ENCODE data around the gene TMEM184B. TPM values are rescaled to one million over a fixed set of nuclear protein-coding genes. Genes with fewer than 3 reads are reported as not detected.

TMEM184B gene
- total and polyA plus RNA-seq, 10 of the 15 experiments (the other 5 are each of a cell fraction or from before 2014, with no cell fraction given) = 0.56 to 22.4 (median 7.9) TPM

GRCh38 chr22:38294193-38294592 is 21.4 kb upstream of the TMEM184B start:
- no peaks in the 10 kb centered on the region for H3K9me3 ChIP-seq (replicated peaks; ENCODE audit: control insufficient read depth, insufficient read depth, low read length)
- FAIRE-seq (no peak), ATAC-seq (no peak), DNase-seq (ENCODE audit: low read depth, low spot score) (no peak)
- TF ChIP-seq ZBTB11 (CRISPR knock-in tag; IDR thresholded peaks at IDR 0.05) = no peak
- ChIA-PET SMC1A (ENCODE audit: uncharacterized antibody, unreplicated experiment) (no interaction called here), CTCF (no interaction called here), RAD21 (ENCODE audit: unreplicated experiment) (no interaction called here), POLR2A (no interaction called here)
- H3K79me2 ChIP-seq (ENCODE audit: control insufficient read depth, insufficient read depth, low read length) = no peaks in the 10 kb centered on the region
- no peaks in the 10 kb centered on the region for H4K20me1 ChIP-seq (ENCODE audit: control insufficient read depth, insufficient read depth)
- 97% methylated on average over 17 of the region's 26 CpGs for WGBS (ENCODE audit: insufficient coverage, insufficient replicate concordance, low lambda C conversion rate, missing lambda C conversion rate)
- H3K4me1 ChIP-seq (ENCODE audit: control insufficient read depth, insufficient read depth, low read length) = no peaks in the 10 kb centered on the region
- H2AFZ ChIP-seq (ENCODE audit: control insufficient read depth, low read depth, low read length) = no peak overlapping the region
- H3K9ac ChIP-seq (ENCODE audit: control insufficient read depth, insufficient read depth, low read length) = no peak overlapping the region
- in situ Hi-C loops (cut with MboI) = no loop called here
- H3K36me3 ChIP-seq (ENCODE audit: control insufficient read depth in 2 of 2, insufficient read depth in 2 of 2, low read length in 1 of 2) = peaks cover 15 to 45% of the 10 kb centered on the region in 2 experiments
- no TSS peak for BruUV-seq (replicated peaks)
- H3K4me3 ChIP-seq = no peak overlapping the region
- intact Hi-C loops (cut with micrococcal nuclease; ENCODE audit: unreplicated experiment) = loop anchor here (10.0 kb wide), 1 partner anchor 281 kb away; the partner anchor contains the start of gene DMC1
- H3K4me2 ChIP-seq (ENCODE audit: control insufficient read depth, insufficient read depth) = no peak overlapping the region
- no peaks in the 10 kb centered on the region for H3K27me3 ChIP-seq (replicated peaks in 1 of 2; ENCODE audit: control insufficient read depth in 2 of 2, insufficient read depth in 2 of 2, low read length in 1 of 2)
- H3K27ac ChIP-seq (ENCODE audit: control insufficient read depth, insufficient read depth) = no peak overlapping the region

- Histone ChIP-seq H3K79me2 (ENCODE audit: control insufficient read depth, insufficient read depth, low read length) (no peaks in the 10 kb centered on the region), H3K4me3 (no peak overlapping the region), H3K4me1 (ENCODE audit: control insufficient read depth, insufficient read depth, low read length) (no peaks in the 10 kb centered on the region), H3K36me3 (ENCODE audit: control insufficient read depth in 2 of 2, insufficient read depth in 2 of 2, low read length in 1 of 2) (peaks cover 7 to 33% of the 10 kb centered on the region in 2 experiments; a peak in 3 of 4 replicates), H3K9ac (ENCODE audit: control insufficient read depth, insufficient read depth, low read length) (no peak overlapping the region), H4K20me1 (ENCODE audit: control insufficient read depth, insufficient read depth) (no peaks in the 10 kb centered on the region), H3K4me2 (ENCODE audit: control insufficient read depth, insufficient read depth) (no peak overlapping the region), H3K9me3 (replicated peaks; ENCODE audit: control insufficient read depth, insufficient read depth, low read length) (no peaks in the 10 kb centered on the region), H2AFZ (ENCODE audit: control insufficient read depth, low read depth, low read length) (no peak overlapping the region), H3K27ac (ENCODE audit: control insufficient read depth, insufficient read depth) (no peak overlapping the region), H3K27me3 (replicated peaks in 1 of 2; ENCODE audit: control insufficient read depth in 2 of 2, insufficient read depth in 2 of 2, low read length in 1 of 2) (no peaks in the 10 kb centered on the region)
- ATAC-seq (no peak), FAIRE-seq (no peak), DNase-seq (ENCODE audit: low read depth, low spot score) (no peak)
- in situ Hi-C loops (cut with MboI) (no loop called here), intact Hi-C loops (cut with micrococcal nuclease; ENCODE audit: unreplicated experiment) (loop anchor here (10.0 kb wide), 1 partner anchor 282 kb away; the partner anchor contains the start of gene DMC1)
- ChIA-PET POLR2A (no interaction called here), RAD21 (ENCODE audit: unreplicated experiment) (no interaction called here), SMC1A (ENCODE audit: uncharacterized antibody, unreplicated experiment) (no interaction called here), CTCF (interaction anchor here (1.1 kb wide), 1 partner anchor 58 kb away, joined by 3 read pairs; no protein-coding TSS in a partner anchor)
- no TSS peak for BruUV-seq (replicated peaks)
- WGBS (ENCODE audit: insufficient coverage, insufficient replicate concordance, low lambda C conversion rate, missing lambda C conversion rate) = 94% methylated on average over 9 of the region's 9 CpGs
- TF ChIP-seq DPF2 (IDR thresholded peaks at IDR 0.05) (no peak), MTA3 (IDR thresholded peaks at IDR 0.05; ENCODE audit: borderline replicate concordance, low read length) (no peak), BMI1 (IDR thresholded peaks at IDR 0.05; ENCODE audit: borderline replicate concordance) (no peak), MEF2B (IDR thresholded peaks at IDR 0.05; ENCODE audit: partially characterized antibody, poor library complexity, severe bottlenecking) (no peak), STAT1 (conservative IDR thresholded peaks at IDR 0.05) (no peak), PKNOX1 (IDR thresholded peaks at IDR 0.05) (no peak), CHD4 (IDR thresholded peaks at IDR 0.05) (no peak), SIX5 (IDR thresholded peaks at IDR 0.05; ENCODE audit: low read depth, low read length, severe bottlenecking) (no peak), NFYA (IDR thresholded peaks at IDR 0.05; ENCODE audit: borderline replicate concordance, low read depth, low read length) (no peak), FOXM1 (IDR thresholded peaks at IDR 0.05; ENCODE audit: low read depth, low read length) (no peak), NR2C1 (IDR thresholded peaks at IDR 0.05) (no peak), POLR2AphosphoS5 (IDR thresholded peaks at IDR 0.05; ENCODE audit: low read length) (no peak)
Measured at GRCh38 chr22:38292694-38293093, 19.9 kb upstream of the TMEM184B start.

Measured in GM12878 (cell line).